Measurements from ENCODE around the gene MST1R. TPM values are rescaled to one million over a fixed set of nuclear protein-coding genes. Genes with fewer than 3 reads are reported as not detected.
"Not testable (repeated sequence)": the region's sequence is repeated elsewhere in the genome, so short reads cannot be mapped to it uniquely, and the experiment has no call there.

MST1R gene
- total RNA-seq, 1 donor from 2014 or later = 39.2 TPM

- DNase-seq (ENCODE audit: low spot score) = no peak
Measured at GRCh38 chr3:49911611-49912010, 7.9 kb upstream of the MST1R start.

DNA sequence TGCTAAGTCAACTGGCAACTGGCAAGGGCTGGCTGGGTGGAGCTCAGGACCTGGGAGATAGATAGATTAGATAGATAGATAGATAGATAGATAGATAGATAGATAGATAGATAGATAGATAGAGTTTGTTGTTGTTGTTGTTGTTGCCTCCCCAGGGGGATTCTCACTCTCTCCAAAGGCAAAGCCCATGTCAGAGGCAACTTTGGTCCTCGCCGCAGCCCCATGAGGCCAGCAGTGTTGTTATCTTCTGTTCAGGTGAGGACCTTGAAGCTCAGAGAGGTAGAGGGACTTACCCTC, 7.4 kb upstream of the MST1R start:
- DNase-seq (ENCODE audit: low spot score) = no peak

DNA sequence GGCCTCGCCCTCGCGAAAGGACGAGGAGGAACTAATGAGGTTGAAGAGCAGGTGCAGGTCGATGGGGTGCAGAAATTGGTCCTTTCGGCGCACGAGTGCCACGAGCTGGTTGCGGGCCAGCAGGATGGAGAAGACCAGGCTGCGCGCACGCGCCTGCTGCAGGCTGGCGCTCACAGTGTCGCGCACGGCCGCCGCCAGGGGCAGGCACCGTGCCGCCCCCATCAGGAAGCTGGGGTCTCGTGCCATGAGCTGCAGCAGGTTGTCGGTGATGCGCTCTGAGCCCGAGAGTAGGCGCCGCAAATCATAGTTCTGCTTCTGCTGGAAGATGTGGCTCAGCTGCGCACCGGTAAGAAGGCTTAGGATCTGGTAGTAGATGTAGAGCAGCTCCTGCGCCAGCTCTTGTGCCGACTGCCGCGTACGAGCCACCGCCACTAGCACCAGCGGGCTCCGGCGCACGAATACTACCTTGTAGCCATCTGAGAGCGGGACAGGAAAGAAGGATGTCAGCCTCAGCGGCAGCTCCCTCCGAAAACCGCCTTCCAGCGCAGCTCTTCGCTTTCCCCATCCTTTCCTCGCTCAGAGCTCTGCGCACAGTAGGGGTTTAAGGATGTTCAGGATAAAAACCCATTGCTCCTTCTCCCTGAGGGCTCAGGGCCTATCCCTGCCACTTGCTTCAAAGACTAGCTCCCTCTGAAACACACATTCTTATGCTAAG, 6.9 kb upstream of the MST1R start:
- DNase-seq (ENCODE audit: low spot score) = no peak

DNA sequence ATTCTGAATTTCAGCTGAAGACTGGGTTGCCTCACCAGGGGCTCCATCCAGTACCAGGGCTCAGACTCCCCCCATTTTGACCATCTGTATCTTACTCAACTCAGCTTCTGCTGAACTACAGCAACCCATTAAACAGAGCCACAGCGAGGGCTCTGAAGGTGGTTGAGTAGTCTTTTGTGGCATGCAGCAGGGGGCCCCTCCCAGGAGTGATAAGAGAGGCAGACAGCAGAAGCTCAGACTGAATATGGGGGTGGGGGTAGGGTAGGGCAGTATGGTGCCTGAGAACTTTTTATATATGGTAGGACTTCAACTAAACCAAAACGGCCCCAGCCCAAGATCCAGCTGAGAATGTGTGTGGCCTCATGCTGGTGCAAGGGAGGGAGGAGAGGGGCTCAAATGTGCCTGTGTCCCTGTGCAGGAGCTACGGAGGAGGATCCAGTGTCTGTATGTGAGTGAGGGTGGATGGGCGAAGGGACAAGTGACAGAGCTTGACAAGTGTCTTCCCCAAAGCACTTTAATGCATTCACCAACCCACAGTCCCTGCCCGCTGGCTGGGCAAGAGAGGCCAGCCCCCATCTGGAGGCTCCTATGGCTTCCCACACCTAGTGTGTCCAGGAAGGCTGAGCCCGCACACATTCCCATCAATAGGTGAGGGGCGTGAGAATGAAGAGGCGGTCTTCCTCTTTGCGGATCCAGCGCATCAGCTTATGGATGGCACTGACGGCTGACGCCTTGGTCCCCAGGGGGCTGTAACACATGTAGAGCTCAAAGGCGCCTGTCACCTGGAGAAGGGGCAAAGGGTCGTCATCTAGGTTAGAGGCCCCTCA, 4.9 kb upstream of the MST1R start:
- DNase-seq (ENCODE audit: low spot score) = no peak

GRCh38 chr3:49906073-49906743, 2.5 kb upstream of the MST1R start:
- peak; percentile 70 for DNase-seq (ENCODE audit: low spot score)

DNA sequence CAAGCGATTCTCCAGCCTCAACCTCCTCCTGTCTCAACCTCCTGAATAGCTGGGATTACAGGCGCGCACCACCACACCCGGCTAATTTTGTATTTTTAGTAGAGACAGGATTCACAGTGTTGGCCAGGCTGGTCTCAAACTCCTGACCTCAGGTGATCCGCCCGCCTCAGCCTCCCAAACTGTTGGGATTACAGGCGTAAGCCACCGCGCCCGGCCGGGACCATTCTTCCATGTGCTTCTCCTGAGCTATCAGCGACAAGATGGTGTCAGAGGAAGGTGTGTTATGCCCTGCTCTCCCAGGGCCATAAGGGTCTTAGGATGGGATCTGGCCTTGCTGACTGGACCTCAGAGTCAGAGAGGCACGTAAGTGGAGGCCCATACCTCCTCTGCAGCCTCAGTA, 775 bp upstream of the MST1R start:
- DNase-seq (ENCODE audit: low spot score) = not testable (repeated sequence)

DNA sequence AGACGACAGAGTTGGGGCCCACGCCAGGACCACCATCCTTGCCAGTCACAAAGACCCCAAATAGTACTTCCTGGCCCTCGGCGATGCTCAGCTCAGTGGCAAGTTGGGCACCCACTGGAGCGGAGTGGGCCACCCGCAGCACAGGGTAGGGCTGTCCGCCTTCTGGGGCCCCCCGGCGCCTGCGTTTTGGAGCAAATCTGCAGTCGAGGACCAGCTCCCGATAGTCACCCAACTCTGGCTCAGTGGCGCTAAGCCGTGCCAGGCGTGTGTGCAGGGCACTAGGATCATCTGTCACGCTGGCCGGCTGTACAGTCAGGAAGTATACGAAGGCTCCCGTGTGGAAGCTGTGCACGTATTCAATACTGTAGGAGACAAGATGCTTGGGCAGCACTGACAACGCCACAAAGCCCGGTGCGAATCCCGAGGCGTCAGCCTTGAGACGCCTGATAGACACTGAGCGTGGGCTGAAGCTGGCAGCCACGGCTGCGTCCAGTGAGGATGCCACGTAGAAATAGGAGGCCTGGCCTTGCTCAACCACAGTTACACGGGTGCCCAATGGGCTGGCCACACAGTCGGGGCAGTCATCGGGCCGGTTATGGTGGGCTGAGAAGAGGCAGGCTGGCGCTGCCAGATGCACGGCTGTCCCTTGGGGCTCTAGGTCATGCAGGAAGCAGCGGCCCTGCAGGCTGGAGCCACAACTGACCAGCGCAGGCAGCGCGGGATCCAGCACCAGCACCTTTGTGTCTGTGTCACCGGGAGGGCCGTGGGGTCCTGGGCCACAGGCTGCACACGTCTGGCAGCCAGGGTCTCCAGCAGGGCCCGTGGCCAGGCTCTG, 945 bp downstream of the MST1R start:
- no peak for DNase-seq (ENCODE audit: low spot score)

GRCh38 chr3:49901366-49902339, 2.0 kb downstream of the MST1R start:
- DNase-seq (ENCODE audit: low spot score) = no peak

DNA sequence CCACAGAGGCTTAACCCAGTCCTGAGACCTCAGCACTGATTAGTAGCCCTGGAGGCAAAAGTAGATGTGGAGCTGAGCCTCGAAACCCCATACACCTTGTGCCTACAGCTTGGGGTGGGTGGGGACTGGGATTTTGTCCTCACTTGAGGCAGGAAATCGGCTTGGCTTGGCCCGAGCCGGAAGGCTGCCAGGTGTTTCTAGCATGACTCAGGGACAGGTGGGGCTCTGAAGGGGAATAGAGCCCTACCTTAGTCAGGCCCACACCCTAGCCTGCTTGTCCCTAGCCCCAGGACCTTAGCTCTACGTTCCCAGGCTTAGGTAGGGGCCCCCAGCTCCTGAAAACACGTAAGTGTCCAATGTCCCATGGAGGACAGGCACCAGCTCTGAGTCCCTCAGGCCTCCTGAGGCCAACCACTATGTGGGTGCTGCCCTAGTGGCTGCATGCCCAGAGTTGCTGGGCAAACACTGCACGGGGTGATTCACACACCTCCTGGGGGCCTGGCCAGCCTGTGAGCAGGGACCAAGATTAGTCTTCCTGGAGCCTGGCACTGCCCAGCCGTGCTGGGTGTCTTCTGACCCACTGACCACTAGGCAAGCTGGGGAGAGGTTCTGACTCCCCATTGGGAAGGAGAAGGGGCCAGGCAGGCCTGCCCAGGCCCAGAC, 3.1 kb downstream of the MST1R start:
- peak; percentile 88 for DNase-seq (ENCODE audit: low spot score)

DNA sequence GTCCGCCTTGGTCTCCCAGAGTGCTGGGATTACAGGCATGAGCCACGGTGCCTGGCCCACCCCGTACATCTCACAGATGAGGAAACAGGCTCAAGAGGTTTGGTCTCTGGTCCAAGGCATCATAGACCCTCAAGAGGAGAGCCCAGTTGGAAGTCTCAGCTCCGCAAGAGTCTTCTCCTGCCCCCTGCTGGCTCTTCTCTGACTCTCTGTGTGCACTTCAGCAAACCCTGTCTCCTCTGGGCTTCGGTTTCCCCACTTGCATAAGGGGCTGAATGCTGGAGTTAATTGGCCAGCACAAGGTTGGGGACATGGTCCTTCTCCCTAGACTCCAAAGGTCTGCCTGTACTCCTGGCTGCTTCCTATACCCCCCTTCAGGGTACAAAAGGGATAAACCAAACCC, 3.9 kb downstream of the MST1R start:
- no peak for DNase-seq (ENCODE audit: low spot score)

GRCh38 chr3:49898991-49899390, 4.7 kb downstream of the MST1R start:
- DNase-seq (ENCODE audit: low spot score) = no peak

- no peak for DNase-seq (ENCODE audit: low spot score)
Measured at GRCh38 chr3:49896345-49896744, 7.3 kb downstream of the MST1R start.

DNA sequence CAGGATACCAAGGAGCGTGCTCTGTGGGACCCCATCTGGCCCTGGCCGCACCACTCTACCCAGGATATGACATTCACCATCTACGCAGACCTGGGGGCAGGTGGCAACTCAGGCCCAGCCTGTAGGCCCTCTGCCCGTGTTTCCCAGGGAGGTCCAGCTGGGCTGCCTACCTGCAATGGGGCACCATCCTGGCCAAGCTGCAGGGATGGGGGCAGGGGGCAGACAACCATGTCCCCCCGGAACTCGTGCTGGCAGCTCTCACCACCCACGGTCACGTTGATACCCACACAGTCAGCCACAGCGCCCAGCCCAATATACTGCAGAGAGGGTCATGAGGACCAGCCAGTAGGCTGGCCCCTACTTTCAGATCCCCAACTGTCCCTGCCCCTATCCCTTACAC, 7.9 kb downstream of the MST1R start:
- no peak for DNase-seq (ENCODE audit: low spot score)

GRCh38 chr3:49889296-49889695, 14.4 kb downstream of the MST1R start:
- no peak for DNase-seq (ENCODE audit: low spot score)

DNA sequence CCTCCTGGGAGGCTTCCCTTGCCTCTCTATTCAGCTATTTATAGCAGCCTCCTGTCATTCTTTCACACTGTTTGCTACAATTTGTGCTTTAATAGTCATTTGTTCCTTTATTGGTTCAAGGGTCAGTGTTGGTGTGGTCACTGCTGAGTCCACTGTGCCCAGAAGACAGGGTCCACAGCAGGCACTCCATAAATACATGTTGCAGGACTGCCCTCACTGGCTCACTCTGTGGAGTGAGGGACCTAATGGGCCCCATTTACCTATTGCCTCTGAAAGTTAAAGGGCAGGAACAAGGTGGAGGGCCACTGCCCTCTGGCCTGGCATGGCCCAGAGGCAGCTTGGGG, 16.8 kb downstream of the MST1R start:
- no peak for DNase-seq (ENCODE audit: low spot score)

DNA sequence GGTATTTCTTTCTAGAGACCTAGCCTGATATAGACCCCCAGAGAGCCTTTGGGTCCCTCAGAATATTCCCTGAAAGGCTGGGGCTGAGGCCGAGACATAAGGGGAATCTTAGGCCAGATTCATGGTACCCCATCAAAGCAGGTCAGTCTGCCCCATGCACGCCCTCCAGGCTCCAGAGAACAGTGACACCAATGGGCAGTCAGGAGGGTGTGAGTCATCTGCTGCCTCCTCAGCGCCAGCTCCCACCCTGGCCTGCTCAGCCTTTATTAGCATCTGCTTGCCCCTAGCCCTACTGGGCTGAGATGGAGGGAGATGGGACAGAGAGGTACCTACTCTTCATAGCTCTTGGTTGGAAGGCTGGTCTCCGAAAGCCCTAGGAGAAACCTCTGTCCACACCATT, 19.7 kb downstream of the MST1R start:
- no peak for DNase-seq (ENCODE audit: low spot score)

DNA sequence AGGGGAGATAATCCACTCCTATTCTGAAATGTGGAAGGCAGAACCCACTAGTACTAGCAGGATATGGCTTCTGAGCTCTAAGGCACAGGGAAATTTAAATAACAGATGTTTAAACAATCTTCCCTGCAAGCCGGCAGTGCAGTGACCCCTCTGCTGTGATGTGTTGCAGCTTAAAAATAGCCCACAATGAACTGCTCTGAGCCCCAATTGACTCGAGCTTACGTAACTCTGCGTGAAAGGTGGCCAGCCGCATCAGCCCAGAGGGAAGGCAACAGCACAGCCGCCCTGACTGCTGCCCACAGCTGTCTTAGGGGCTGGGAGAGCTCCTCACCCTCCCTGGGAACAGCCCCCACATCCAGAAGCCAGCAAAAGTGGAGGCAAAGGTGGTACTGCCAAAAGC, 21.5 kb downstream of the MST1R start:
- DNase-seq (ENCODE audit: low spot score) = no peak

- no peak for DNase-seq (ENCODE audit: low spot score)
Measured at GRCh38 chr3:49880581-49881315, 22.9 kb downstream of the MST1R start.

DNA sequence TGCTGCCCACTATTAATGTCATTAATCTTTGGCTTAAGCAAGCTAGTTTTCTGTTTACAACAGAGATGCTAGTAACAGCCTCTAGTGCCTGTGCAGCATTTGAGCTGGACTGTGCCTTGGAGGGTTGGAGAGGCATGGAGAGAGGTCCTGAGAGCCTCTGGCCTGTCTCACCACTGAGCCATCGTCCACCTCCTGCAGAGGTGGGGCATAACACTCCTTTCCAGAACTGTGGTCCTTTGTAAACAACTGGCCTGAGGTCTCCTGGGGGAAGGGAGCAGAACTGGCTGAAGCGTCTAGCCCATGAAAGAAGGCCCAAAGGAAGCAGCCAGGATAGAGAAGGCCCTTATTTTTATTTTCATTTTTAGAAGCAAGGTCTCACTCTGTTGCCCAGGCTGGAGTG, 24.0 kb downstream of the MST1R start:
- DNase-seq (ENCODE audit: low spot score) = no peak

GRCh38 chr3:49878686-49879085, 25.0 kb downstream of the MST1R start:
- DNase-seq (ENCODE audit: low spot score) = no peak
